ENCODE results near the gene C7orf25.
"Not testable (repeated sequence)": the region's sequence is repeated elsewhere in the genome, so short reads cannot be mapped to it uniquely, and the experiment has no call there.

Gene C7orf25

DNA sequence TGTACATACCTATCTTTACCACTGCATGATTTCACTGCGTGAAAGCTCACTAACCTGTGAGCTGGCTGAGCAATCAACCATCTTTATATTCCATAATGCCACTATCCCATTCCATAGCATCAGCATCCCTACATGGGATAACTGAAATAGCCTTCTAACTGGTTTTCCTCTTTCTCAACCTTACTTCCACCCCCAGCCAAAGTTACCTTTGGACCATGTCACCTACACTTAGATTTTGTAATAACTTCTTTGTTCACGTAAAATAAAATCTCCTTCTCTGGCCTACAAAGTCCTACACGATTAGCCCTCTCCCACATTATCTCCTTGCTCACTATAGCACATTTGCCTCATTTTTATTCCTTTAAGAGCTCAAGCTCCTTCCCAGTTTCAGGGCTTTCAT is 17.6 kb upstream of the C7orf25 start:
- no peak for DNase-seq (ENCODE audit: low read depth in 2 of 2)

DNA sequence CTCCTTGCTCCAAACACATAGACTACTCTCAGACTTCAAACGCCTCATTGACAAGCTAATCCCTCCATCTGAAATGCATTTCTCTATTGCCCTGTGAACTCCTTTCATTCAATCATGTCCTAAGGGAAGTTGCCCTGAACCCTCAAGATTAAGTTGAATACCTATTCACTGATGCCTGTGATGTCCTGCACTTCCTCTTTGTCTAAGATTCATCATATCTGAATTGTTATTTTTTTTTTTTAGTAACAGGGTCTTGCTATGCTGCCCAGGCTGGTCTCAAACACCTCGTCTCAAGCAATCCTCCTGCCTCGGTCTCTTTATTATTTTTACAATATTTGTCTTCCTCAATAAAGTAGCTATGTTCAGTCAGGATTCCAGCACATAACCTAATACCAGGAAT is 16.9 kb upstream of the C7orf25 start:
- DNase-seq (ENCODE audit: low read depth in 2 of 2) = no peak

DNA sequence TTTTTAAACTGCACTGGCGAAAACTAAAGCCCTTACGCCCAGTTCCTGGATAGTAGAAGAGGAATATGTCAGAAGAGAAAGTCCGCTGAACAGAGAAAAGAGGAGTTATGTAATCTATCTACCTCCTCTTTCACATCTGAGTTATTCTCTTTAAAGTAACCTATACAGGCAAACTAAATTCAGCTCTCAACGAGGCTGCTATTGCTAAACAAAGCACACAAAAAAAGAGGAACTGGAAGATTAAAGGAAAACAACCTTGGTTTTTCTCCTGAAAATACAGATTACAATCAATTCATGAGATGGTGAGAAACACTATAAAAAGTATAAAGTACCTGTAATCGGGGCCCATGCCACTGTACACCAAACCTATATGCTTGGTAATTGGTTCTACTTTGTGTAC is 14.3 kb upstream of the C7orf25 start:
- DNase-seq (ENCODE audit: low read depth in 2 of 2) = no peak

DNA sequence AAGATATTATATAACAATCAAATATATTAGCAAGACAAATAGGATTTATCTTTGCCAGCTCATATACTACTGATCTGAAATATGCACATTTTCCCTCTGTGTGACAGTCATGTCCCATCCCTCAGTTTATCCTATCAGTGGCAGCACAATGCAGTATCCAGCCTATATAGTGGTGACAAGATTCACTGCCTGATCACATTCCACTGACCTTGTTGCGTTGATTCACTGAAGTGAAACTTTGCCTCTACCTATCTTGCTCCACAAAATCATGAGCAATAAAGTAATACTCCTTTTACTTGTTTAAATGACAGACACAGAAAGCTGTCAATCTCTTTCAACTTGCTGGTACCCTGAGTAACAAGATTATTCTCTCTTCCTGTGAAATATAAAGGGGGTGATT is 13.8 kb upstream of the C7orf25 start:
- DNase-seq (ENCODE audit: low read depth in 2 of 2) = no peak

DNA sequence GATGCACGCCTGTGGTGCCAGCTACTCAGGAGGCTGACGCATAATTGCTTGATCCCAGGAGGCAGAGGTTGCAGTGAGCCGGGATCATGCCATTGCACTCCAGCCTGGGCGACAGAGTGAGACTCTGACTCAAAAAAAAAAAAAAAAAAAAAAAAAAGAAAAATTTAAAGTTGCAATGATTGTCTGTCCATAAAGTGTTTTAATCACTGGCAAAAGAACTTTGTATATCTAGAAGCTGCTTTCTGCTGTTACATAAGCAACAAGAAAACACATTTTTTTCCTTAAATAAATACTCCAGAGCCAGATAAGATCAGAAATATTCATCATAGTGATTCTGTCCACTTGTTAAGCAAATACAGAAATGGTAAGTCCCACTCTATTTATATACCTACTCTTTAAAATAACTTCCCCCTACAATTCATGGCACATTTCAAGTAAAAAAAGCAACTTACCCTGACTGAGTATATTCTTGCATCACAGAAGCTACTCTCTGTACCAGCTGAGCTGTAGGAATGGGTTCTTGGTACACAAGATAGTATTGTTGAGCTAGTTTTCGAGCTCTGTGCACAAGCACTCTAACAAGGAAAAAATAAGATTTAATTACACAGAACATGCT is 12.5 kb upstream of the C7orf25 start:
- DNase-seq (ENCODE audit: low read depth in 2 of 2) = no peak

DNA sequence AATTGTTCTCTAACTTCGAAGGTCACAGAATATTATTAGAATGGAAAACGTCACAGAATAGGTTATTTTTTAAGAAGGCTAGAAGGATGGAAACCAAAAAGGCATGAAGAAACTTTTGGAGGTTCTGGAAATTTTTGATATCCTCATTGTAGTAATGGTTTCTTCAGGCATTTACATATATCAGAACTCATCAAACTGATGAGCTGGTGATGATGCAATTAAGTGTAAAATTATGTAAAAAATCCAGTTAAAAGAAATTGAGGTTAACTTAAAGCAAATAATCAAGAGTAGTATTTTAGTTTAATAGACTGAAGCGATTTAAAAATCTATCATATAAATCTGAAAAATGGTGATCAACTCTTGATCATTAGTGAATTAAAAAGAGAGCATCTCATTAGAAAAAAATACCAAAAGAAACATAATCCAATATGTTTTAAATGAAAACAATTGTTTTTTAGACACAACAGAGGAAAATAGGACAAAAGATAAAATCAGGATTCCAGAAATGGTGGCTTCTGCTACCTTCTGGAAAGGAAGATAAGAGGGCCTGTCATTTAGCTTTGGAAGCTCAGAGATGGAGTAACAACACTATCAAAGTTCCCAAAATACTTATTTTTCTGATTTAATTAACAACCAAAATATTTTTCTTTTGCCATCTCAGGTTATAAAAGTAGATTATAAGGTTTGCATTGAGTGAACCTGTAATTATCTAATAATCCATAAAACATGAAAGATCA is 10.3 kb upstream of the C7orf25 start:
- no peak for DNase-seq (ENCODE audit: low read depth in 2 of 2)

DNA sequence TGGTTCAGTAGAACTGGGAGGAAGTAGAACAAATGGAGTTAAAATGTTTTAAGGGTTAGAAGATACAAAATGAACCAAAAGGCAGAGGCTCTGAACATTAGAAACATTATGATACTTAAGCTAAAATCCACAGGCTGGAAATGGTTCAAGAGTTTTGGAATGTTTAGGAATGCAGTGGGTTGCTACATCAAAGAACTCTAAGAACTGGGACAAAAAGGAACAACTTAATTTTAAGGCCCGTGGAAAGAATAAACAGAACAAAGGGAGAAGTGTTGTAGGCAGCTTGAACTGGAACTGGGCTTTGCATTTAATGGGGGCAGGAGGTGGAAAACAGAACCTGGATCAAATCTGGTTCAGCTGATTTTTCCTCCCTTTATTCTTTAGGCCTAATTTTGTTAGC is 3.5 kb upstream of the C7orf25 start:
- no peak for DNase-seq (ENCODE audit: low read depth in 2 of 2)

DNA sequence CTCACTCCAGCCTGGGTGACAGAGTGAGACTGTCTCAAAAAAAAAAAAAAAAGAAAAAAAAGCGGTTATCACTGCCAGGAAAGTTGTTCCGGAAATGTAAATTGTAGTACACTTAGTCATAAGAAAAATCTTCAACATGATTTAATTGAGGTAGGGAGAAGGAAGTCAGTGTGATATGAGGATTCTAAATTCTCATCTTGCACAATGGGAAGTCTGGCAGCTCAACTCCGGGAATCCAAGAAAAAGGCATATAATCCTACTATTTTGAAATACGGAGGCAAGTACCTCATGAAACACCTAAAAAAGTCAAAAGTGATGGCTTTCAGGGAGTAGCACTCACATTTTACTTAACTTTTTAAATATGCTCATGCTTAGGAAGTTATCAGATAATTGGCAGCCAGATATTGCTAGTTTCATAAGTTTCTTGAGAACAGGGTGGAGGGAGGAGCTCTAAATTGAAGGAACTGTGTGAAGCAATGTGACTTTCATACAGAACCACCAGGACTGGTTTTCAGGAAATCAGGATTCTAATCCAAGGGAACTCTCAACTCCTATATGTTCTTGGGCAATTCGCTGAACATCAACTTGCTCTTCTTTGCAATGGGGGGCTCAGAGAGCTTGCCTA is 2.7 kb upstream of the C7orf25 start:
- DNase-seq (ENCODE audit: low read depth in 2 of 2) = no peak

DNA sequence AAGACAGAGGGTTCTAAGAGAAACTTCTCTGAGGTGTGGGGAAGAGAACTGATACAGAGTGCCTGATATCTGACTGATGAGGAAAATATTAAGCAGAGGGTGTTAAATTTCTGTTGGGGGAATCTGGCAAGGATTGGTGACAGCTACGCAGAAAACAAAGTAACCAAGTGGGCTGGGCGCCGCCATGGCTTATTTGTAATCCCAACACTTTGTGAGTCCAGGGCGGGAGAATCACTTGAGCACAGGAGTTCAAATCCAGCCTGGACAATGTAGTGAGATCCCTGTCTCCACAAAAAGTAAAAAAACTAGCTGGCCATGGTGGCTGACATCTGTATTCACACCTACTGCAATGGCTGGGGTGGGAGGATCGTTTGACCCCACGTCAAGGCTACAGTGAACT is 2.1 kb upstream of the C7orf25 start:
- no peak for DNase-seq (ENCODE audit: low read depth in 2 of 2)

DNA sequence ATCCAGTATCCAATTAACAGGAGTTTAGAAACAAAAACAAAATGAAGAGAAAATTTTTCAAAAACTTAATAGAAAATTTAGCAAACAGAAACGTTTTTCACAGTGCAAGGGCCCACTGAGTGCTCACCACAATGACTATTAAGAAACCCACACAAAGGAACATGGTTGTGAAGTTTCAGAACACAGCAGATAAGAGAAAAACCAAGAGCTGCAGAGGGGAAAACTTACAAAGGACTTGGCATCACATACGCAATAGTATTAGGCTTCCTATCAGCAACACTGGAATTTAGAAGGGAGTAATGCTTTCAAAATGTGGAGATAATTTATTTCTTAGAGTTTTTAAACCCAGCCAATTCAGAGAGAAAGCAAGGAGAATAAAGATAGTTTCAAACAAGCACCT is 1.7 kb upstream of the C7orf25 start:
- DNase-seq (ENCODE audit: low read depth in 2 of 2) = no peak

DNA sequence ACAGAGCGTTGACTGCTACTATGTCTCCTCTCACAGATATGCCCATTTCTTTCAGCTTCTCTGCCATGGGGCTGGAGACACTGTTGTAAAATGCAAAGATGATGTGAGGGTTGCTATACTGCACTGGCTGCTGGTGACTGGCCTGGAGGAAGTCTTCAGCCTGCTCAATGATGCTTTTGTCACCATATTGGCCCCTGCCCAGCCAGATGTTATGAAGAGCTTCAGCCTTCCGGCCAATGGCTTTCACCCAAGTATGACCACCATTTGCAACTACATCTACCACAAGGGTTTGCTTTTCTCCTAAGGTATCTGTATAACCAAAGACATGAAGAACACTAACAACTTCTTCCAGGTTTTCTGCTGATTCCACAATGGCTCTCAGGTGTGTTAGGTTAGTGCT is 1.6 kb downstream of the C7orf25 start:
- no peak for DNase-seq (ENCODE audit: low read depth in 2 of 2)

DNA sequence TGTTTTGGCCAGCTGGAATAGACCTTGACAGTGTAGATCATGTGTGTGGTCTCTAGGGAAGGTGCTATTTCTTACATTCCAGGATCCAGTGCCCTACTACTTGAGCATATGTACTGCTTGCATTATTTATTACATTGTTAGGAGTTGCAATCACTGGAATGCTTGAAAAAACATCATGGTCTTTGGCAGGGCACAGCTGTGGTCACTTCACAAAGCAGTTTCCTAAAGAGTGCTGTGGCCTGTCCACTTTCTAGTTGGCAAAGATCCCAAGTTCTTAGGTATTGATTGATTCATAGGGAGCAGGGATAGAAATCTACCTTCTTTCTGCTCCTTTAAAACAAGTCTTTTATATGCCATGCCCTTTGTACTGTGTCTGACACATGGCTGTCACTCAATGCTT is 4.6 kb downstream of the C7orf25 start:
- DNase-seq (ENCODE audit: low read depth in 2 of 2) = no peak

DNA sequence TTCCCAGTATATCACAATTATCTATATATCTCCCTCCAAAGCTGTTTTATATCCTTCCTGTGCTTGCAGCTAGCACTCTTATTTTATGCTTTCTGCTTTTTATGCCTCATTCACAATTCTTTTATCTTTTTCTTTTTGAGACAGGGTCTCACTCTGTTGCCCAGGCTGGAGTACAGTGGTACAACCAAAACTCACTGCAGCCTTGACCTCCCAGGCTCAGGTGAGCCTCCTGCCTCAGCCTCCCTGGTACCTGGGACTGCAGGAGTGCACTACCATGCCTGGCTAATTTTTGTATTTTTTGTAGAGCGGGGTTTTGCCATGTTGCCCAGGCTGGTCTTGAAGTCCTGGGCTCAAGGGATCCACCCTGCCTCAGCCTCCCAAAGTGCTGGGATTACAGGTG is 5.7 kb downstream of the C7orf25 start:
- no peak for DNase-seq (ENCODE audit: low read depth in 2 of 2)

DNA sequence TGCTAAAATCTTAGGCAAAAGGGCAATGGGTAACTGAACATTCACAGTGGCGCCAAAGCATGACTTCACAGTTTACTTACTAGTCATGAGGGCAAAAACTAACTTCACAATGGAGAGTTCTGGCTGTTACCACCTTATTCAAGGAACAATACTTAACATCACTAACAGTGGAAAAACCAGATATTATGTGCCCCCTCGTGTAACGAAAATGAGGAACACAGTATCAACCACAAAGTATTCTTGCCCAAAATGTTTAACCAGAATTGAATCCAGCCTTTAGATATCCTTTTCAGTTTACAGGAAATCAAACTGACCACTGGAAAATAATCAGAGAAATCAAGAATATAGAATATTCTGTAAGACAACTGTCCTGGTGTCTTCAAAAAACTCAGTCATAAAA is 9.5 kb downstream of the C7orf25 start:
- DNase-seq (ENCODE audit: low read depth in 2 of 2) = no peak

DNA sequence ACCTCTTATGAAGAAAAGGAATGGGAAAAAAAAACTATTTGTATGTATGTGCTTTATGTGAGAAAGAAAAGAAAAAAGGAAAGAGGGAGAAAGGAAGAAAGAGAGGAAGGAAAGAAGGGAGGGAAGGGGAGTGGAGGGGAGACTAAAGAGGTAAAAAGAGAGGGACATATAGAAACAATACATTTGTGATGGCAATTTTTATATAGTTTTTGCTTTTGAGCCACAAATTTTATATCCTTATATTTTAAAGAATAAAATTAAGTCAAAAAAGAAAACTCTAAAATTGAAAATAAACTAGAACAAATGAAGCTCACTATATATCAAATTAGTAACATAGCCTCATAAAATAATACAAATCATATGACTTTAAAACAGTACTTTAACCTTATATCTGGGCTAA is 11.0 kb downstream of the C7orf25 start:
- no peak for DNase-seq (ENCODE audit: low read depth in 2 of 2)

DNA sequence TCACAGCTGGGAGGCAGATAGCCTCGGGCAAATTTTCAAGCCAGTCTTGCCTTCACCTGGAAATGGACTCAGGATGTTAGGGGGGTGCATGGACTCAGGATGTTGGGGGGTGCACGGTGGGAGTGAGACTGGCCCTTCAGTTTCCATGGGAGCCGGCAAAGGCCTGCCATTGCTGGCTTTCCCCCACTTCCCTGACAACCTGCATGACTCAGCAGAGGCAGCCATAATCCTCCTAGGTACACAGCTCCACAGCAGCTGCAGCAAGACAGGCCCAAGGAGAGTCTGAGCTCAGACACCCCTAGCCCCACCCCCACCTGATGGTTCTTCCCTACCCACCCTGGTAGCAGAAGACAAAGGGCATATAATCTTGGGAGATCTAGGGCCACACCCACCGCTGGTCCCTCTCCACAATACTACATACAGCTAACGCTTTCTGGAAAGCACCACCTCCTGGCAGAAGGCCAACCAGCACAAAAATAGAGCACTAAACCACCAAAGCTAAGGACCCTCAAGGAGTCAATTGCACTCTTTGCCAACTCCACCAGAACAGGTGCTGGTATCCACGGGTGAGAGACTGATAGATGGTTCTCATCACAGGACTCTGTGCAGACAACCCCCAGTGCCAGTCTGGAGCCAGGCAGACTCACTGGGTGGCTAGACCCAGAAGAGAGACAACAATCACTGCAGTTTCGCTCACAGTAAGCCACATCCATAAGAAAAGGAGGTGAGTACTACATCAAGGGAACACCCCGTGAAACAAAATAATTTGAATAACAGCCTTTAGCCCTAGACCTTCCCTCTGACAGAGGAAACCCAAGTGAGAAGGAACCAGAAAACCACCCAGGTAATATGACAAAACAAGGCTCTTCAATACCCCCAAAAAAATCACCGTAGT is 18.3 kb downstream of the C7orf25 start:
- DNase-seq (ENCODE audit: low read depth in 2 of 2) = no peak

DNA sequence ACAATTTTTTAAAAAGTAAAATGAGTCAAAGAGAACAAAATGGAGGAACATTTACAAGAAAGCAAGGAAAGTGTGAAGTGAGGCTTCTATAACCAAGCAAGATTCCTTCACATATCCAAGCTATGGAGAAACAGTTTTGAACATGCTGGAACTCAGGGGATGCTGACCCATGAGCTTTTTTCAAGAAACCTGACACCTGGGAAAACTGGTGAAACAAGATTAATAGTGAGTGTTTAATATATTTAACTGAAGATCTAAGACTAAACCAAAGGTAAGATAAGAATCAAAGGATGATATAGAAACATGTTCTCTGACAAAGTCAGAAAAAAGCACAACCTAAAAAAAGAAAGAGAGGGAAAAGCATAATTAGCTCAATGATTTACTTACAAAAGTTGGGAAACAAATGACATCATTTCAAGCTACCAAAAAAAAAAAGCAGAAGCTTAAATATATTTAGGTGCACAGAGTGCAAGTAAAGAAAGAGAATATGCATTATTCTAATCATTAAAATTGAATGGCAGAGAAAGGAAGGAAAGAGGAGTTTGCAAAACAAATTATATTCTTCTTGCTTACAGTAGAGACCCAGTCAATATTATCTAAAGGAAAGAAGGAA is 24.9 kb downstream of the C7orf25 start:
- no peak for DNase-seq (ENCODE audit: low read depth in 2 of 2)

DNA sequence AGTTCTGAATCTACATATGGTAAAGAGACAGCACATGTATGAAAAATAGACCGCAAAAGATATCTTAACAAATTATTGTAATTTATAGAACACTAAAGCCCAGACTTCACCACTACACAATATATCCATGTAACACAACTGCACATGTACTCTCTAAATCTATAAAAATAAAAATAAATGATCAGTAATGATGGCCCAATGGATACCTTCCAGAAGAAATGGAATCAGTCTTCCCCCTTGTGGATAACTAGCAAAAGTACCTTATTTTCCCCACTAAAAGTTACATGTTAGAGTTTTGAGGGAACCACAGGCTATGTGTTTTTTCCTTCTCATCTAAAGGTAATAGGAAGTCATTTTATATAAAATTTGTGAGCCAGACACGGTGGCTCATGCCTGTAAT is 25.7 kb downstream of the C7orf25 start:
- no peak for DNase-seq (ENCODE audit: low read depth in 2 of 2)

DNA sequence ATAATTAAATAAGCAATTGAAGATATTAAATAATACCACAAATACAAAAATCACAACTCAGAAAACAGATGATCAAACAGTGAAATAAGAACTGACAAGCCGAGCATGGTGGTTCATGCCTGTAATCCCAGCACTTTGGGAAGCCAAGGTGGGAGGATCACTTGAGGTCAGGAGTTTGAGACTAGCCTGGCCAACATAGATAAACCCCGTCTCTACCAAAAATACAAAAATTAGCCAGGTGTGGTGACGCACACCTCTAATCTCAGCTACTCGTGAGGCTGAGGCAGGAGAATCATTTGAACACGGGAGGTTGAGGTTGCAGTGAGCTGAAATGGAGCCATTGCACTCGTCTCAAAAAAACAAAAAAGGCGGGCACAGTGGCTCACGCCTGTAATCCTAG is 26.7 kb downstream of the C7orf25 start:
- not testable (repeated sequence) for DNase-seq (ENCODE audit: low read depth in 2 of 2)

DNA sequence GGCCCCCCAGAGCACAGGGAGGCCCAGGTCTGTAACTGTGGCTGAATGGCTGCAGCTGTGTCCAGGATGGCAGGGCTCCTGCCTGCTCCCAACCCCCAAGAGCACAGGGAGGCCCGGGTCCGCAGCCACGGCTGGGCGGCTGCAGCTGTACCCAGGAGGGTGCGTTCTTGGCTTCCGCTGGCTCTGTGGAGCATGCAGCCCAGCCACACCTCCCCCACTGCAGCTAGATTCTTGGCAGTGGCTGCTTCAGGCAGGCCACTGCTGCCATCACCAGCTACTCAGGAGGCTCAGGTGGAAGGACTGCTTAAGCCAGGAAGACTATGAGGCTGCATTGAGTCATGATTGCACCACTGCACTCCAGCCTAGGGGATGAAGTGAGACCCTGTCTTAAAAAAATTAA is 27.9 kb downstream of the C7orf25 start:
- DNase-seq (ENCODE audit: low read depth in 2 of 2) = no peak

DNA sequence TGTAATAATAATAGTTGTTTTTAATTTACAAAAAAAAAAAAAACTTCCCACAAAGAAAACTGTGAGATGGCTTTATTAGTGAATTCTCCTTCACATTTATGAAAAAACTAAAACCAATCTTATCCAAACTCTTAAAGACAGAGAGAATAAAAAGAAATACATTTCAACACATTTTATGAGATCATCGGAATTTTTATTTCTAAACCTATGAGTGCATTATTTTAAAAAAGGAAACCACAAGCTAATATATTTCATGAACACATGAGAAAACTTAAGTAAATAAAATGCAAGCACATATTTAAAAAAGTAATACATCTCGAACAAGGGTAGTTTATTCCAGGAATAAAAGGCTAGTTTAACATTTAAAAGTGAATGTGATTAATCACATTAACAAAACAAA is 31.5 kb downstream of the C7orf25 start:
- no peak for DNase-seq (ENCODE audit: low read depth in 2 of 2)

DNA sequence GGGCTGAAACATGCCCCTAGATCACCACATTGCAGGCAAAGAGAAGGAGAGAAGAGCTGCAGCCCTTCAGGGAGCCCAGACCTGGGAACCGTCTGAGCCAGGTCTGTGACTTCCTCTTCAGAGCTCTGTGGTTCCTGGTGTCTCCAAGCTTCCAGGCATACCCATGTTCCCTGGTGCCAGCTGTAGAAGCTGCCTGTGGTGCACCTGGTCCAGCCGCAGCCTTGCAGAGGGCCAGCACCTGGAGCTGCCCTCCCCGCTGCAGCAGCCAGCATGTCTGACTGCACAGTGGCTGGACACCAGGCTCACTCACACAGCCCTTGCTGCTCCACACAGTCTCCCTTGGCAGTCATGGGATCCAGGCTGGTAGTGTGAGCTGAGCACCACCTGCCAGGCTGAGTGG is 33.6 kb downstream of the C7orf25 start:
- DNase-seq (ENCODE audit: low read depth in 2 of 2) = no peak

Data from stimulated activated CD8-positive, alpha-beta memory T cell treated with anti-CD3 and anti-CD28 coated beads, Interleukin-2, amount 100 ng/mL, for 48 hours (primary cell).